ENCODE data around the gene DOCK8. TPM values are rescaled to one million over a fixed set of nuclear protein-coding genes. Genes with fewer than 3 reads are reported as not detected.

The DOCK8 gene
- total and polyA plus RNA-seq, 2 donors from 2014 or later = 5.0 to 46.5 TPM

DNA sequence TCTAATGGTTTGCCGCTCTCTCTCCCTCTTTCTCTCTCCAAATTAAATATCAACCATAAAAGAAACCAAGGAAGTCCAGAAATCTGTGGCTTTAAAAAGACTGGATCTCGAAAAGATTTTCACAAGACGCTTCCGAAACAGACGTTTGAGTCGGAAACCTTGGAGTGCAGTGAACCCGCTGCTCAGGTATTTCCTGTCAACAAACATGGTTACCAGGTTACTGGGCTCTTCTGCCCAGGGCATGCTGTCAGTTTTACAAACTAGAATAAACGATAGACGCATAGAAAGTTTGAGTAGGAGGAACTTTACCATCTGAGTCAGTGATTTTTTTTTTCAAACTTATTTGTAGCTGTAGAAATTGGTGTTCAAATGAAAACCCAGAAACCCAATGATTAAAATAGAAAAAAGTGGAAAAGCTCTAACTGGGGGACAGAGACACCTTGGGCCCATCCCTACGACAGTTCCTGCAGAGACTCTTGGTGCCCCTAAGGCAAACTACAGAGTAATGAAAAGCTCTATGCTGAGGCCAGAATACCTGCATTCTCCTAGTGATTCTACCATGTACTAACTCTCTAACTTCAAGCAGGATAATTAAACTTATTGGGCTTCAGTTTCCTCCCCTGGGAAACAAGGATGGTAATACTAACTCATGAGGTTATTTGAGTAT lies 90.0 kb downstream of the DOCK8 start:
- H3K9me3 ChIP-seq (ENCODE audit: control insufficient read depth in 2 of 3, insufficient read depth in 1 of 3, low read length in 3 of 3) = peaks cover 0 to 5% (median 0%) of the 10 kb centered on the region in 3 donors
- peak in 3 of 5 donors; percentile 25 to 38 (median 32) for DNase-seq
- no peaks in the 10 kb centered on the region for H3K27me3 ChIP-seq (ENCODE audit: control insufficient read depth, insufficient read depth, low read length)
- FAIRE-seq = no peak
- no peaks in the 10 kb centered on the region for H3K36me3 ChIP-seq (ENCODE audit: control insufficient read depth in 2 of 3, insufficient read depth in 3 of 3, low read length in 3 of 3)
- H3K4me3 ChIP-seq (ENCODE audit: low read length in 3 of 3) = peak overlapping the region in 2 of 3 donors; percentile 14 to 48
- H3K4me1 ChIP-seq (ENCODE audit: control insufficient read depth in 2 of 3, insufficient read depth in 2 of 3, low read depth in 1 of 3, low read length in 3 of 3) = no peaks in the 10 kb centered on the region
- TF ChIP-seq, protein P1, sequence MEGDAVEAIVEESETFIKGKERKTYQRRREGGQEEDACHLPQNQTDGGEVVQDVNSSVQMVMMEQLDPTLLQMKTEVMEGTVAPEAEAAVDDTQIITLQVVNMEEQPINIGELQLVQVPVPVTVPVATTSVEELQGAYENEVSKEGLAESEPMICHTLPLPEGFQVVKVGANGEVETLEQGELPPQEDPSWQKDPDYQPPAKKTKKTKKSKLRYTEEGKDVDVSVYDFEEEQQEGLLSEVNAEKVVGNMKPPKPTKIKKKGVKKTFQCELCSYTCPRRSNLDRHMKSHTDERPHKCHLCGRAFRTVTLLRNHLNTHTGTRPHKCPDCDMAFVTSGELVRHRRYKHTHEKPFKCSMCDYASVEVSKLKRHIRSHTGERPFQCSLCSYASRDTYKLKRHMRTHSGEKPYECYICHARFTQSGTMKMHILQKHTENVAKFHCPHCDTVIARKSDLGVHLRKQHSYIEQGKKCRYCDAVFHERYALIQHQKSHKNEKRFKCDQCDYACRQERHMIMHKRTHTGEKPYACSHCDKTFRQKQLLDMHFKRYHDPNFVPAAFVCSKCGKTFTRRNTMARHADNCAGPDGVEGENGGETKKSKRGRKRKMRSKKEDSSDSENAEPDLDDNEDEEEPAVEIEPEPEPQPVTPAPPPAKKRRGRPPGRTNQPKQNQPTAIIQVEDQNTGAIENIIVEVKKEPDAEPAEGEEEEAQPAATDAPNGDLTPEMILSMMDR (IDR thresholded peaks at IDR 0.05; ENCODE audit: borderline replicate concordance, extremely low read depth, insufficient read depth) = no peak
- no peak overlapping the region for H3K27ac ChIP-seq (ENCODE audit: low read depth in 2 of 2, low read length in 2 of 2)
- intact Hi-C loops (cut with DNase I) = no loop called here
- no peak overlapping the region for H3K9ac ChIP-seq (ENCODE audit: low read length in 3 of 3)

DNA sequence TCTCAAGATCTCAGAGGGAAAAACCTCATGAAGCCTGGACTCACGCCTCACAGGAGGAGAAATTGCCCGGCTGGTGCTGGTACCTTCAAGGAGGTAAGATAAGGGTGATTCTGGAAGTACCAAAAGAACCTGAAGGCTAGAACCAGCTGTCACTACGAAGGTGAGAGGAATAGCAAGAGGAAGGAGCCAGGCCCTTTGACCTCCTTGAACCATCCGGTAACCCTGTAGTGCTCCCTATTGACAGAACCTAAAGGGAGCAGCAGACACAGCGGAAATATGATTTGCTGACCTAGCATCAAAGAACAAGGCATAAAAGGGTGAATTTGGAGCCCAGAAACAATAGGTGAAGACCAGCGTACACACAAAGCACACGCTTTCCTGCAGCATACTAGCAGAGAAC lies 92.2 kb downstream of the DOCK8 start:
- no peak for DNase-seq
- no peak overlapping the region for H3K9ac ChIP-seq (ENCODE audit: low read length in 3 of 3)
- FAIRE-seq = no peak
- H3K27ac ChIP-seq (ENCODE audit: low read depth in 2 of 2, low read length in 2 of 2) = no peak overlapping the region
- TF ChIP-seq, protein P1 (IDR thresholded peaks at IDR 0.05; ENCODE audit: borderline replicate concordance, extremely low read depth, insufficient read depth) = no peak
- H3K9me3 ChIP-seq (ENCODE audit: control insufficient read depth in 2 of 3, insufficient read depth in 1 of 3, low read length in 3 of 3) = peaks cover 0 to 5% (median 0%) of the 10 kb centered on the region in 3 donors
- H3K4me1 ChIP-seq (ENCODE audit: control insufficient read depth in 2 of 3, insufficient read depth in 2 of 3, low read depth in 1 of 3, low read length in 3 of 3) = no peaks in the 10 kb centered on the region
- peaks cover 0 to under 1% (median 0%) of the 10 kb centered on the region in 3 donors for H3K36me3 ChIP-seq (ENCODE audit: control insufficient read depth in 2 of 3, insufficient read depth in 3 of 3, low read length in 3 of 3)
- intact Hi-C loops (cut with DNase I) = no loop called here
- H3K27me3 ChIP-seq (ENCODE audit: control insufficient read depth, insufficient read depth, low read length) = no peaks in the 10 kb centered on the region
- no peak overlapping the region for H3K4me3 ChIP-seq (ENCODE audit: low read length in 3 of 3)

DNA sequence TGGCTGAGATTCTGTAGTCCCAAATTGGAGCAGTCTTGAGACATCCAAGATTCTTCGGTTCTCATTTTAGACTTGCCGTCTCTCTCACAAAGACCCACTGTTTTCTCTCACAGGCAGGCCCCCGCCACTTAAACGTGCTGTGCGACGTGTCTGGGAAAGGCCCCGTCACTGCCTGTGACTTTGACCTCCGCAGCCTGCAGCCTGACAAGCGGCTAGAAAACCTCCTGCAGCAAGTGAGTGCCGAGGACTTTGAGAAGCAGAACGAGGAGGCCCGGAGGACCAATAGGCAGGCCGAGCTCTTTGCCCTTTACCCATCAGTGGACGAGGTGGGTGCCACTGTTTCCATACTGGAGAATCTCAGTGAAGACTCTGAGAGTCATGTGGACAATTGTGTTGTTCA lies 97.2 kb downstream of the DOCK8 start:
- Histone ChIP-seq H3K36me3 (ENCODE audit: control insufficient read depth in 2 of 3, insufficient read depth in 3 of 3, low read length in 3 of 3) (peaks cover 0 to 12% (median 0%) of the 10 kb centered on the region in 3 donors), H3K4me3 (ENCODE audit: low read length in 3 of 3) (no peak overlapping the region), H3K27ac (ENCODE audit: low read depth in 2 of 2, low read length in 2 of 2) (no peak overlapping the region), H3K4me1 (ENCODE audit: control insufficient read depth in 2 of 3, insufficient read depth in 2 of 3, low read depth in 1 of 3, low read length in 3 of 3) (no peaks in the 10 kb centered on the region), H3K9ac (ENCODE audit: low read length in 3 of 3) (no peak overlapping the region), H3K27me3 (ENCODE audit: control insufficient read depth, insufficient read depth, low read length) (no peaks in the 10 kb centered on the region), H3K9me3 (ENCODE audit: control insufficient read depth in 2 of 3, insufficient read depth in 1 of 3, low read length in 3 of 3) (no peaks in the 10 kb centered on the region)
- DNase-seq = no peak
- TF ChIP-seq, protein P1 (IDR thresholded peaks at IDR 0.05; ENCODE audit: borderline replicate concordance, extremely low read depth, insufficient read depth) = no peak
- FAIRE-seq = no peak
- intact Hi-C loops (cut with DNase I) = no loop called here
